GM12878 (cell line): ENCODE results near the gene LDHAL6B. TPM values are rescaled to one million over a fixed set of nuclear protein-coding genes. Genes with fewer than 3 reads are reported as not detected.

ENCODE experiments used
- ATAC-seq: fragments of 200-7000 bp; cut with Tn5 transposase; 3 replicates; pipeline ENCODE4 v1.9.1; 2020; ENCODE audit warnings: mild to moderate bottlenecking, moderate library complexity
- BruUV-seq: library from RNA; stranded (reverse); fragments of 400-500 nt; replicated peaks from 2 replicates; lab custom pipeline; 2021; lab: Mats Ljungman, UMichigan
- CTCF ChIA-PET: fragments of 300-600 bp; sonication (Branson Sonifier 250); formaldehyde crosslinking; extraction: SDS; loops from one replicate; lab custom pipeline; 2021; ENCODE audit warnings: inconsistent platforms; lab: Yijun Ruan, JAX
- POLR2A ChIA-PET: fragments of 350-600 bp; formaldehyde crosslinking; extraction: SDS; loops from one replicate; lab custom pipeline; 2021; ENCODE audit warnings: inconsistent platforms; lab: Charles Lee
- RAD21 ChIA-PET: fragments of 300-600 bp; sonication (Branson Sonifier 250); formaldehyde crosslinking; loops from one replicate; lab custom pipeline; 2023; ENCODE audit warnings: antibody characterized with exemption; ENCODE audit not compliant: unreplicated experiment; lab: Charles Lee
- SMC1A ChIA-PET: fragments of 300-600 bp; sonication (Branson Sonifier 250); formaldehyde crosslinking; loops from one replicate; lab custom pipeline; 2023; ENCODE audit not compliant: unreplicated experiment, uncharacterized antibody; lab: Charles Lee
- DNase-seq: peaks from one replicate; pipeline ENCODE4 v3.0.0-alpha.2; 2011; ENCODE audit warnings: low read depth, low spot score
- FAIRE-seq: peaks from 3 replicates; lab custom pipeline; 2011; peaks lifted over from hg19 to GRCh38; lab: Jason Lieb, UNC
- H2AFZ ChIP-seq: 2 replicates; pipeline ENCODE4 v1.6.0; 2011; ENCODE audit warnings: low read depth, low read length, control low read depth; ENCODE audit not compliant: control insufficient read depth
- H3K27ac ChIP-seq: 2 replicates; pipeline ENCODE4 v1.5.1; 2011; ENCODE audit warnings: control low read depth; ENCODE audit not compliant: control insufficient read depth, insufficient read depth
- H3K27me3 ChIP-seq, 2 experiments: replicated peaks in 1 of 2; 2 replicates each; pipeline versions ENCODE4 v1.6.0 to v1.6.1; 2011; ENCODE audit warnings: low read length in 1 of 2; ENCODE audit not compliant: control insufficient read depth in 2 of 2, insufficient read depth in 2 of 2
- H3K36me3 ChIP-seq, 2 experiments: 2 replicates each; pipeline ENCODE4 v1.5.1; 2011; ENCODE audit warnings: low read length in 1 of 2; ENCODE audit not compliant: control insufficient read depth in 2 of 2, insufficient read depth in 2 of 2
- H3K4me1 ChIP-seq: 2 replicates; pipeline ENCODE4 v1.6.1; 2011; ENCODE audit warnings: mild to moderate bottlenecking, low read length, moderate library complexity, mixed read lengths; ENCODE audit not compliant: control insufficient read depth, insufficient read depth
- H3K4me2 ChIP-seq: 2 replicates; pipeline ENCODE4 v1.6.0; 2011; ENCODE audit warnings: control low read depth; ENCODE audit not compliant: control insufficient read depth, insufficient read depth
- H3K4me3 ChIP-seq: fragments of 200-600 bp; sonication (generic); 2 replicates; pipeline ENCODE4 v1.5.1; 2016
- H3K79me2 ChIP-seq: 2 replicates; pipeline ENCODE4 v1.6.0; 2011; ENCODE audit warnings: low read length; ENCODE audit not compliant: control insufficient read depth, insufficient read depth
- H3K9ac ChIP-seq: 2 replicates; pipeline ENCODE4 v1.8.0; 2011; ENCODE audit warnings: low read length, control low read depth, mixed read lengths; ENCODE audit not compliant: control insufficient read depth, insufficient read depth
- H3K9me3 ChIP-seq: replicated peaks from 3 replicates; pipeline ENCODE4 v1.5.1; 2011; ENCODE audit warnings: mild to moderate bottlenecking, low read length; ENCODE audit not compliant: control insufficient read depth, insufficient read depth
- H4K20me1 ChIP-seq: 2 replicates; pipeline ENCODE4 v1.6.0; 2011; ENCODE audit not compliant: control insufficient read depth, insufficient read depth
- CBFB ChIP-seq: IDR thresholded peaks from 2 replicates; pipeline ENCODE4 v1.6.1; 2016; ENCODE audit warnings: antibody characterized with exemption, low read depth
- EED ChIP-seq: sonication (generic); IDR thresholded peaks from 2 replicates; pipeline ENCODE4 v1.6.1; 2016; ENCODE audit warnings: antibody characterized with exemption, low read depth
- IRF4 ChIP-seq: IDR thresholded peaks from 2 replicates; pipeline ENCODE4 v1.6.1; 2011; ENCODE audit warnings: low read depth, low read length
- KAT2A ChIP-seq: conservative IDR thresholded peaks from 2 replicates; pipeline ENCODE4 v1.6.1; 2011; ENCODE audit warnings: low read depth, low read length; ENCODE audit not compliant: control insufficient read depth
- NFXL1 ChIP-seq: fragments of 450-650 bp; IDR thresholded peaks from 2 replicates; pipeline ENCODE4 v1.6.1; 2017; ENCODE audit warnings: antibody characterized with exemption, mild to moderate bottlenecking, borderline replicate concordance
- NRF1 ChIP-seq: conservative IDR thresholded peaks from 2 replicates; pipeline ENCODE4 v1.6.1; 2011; ENCODE audit warnings: mild to moderate bottlenecking, low read depth, low read length, improper control_type of control experiment
- POU2F2 ChIP-seq: IDR thresholded peaks from 3 replicates; pipeline ENCODE4 v1.6.1; 2011; ENCODE audit warnings: low read depth, mild to moderate bottlenecking, low read length, borderline replicate concordance
- RAD21 ChIP-seq: IDR thresholded peaks from 2 replicates; pipeline ENCODE4 v1.6.1; 2011; ENCODE audit warnings: mild to moderate bottlenecking, low read depth, low read length, moderate library complexity; ENCODE audit not compliant: insufficient read depth
- RELA ChIP-seq: fragments of 450-650 bp; IDR thresholded peaks from 2 replicates; pipeline ENCODE4 v1.8.0; 2014; ENCODE audit warnings: borderline replicate concordance; ENCODE audit not compliant: partially characterized antibody
- RUNX3 ChIP-seq: IDR thresholded peaks from 2 replicates; pipeline ENCODE4 v1.6.1; 2012; ENCODE audit warnings: low read length, inconsistent platforms
- SMC3 ChIP-seq: IDR thresholded peaks from 2 replicates; pipeline ENCODE4 v1.6.1; 2011; ENCODE audit warnings: low read length, improper control_type of control experiment, borderline replicate concordance
- SUPT20H ChIP-seq: IDR thresholded peaks from 2 replicates; pipeline ENCODE4 v1.6.1; 2011; ENCODE audit warnings: low read depth, mild to moderate bottlenecking, low read length, moderate library complexity, borderline replicate concordance; ENCODE audit not compliant: control insufficient read depth
- TAF1 ChIP-seq: IDR thresholded peaks from 2 replicates; pipeline ENCODE4 v1.6.1; 2011; ENCODE audit warnings: mild to moderate bottlenecking, low read depth, low read length, borderline replicate concordance
- whole genome bisulfite sequencing: methylation state at CpG from one replicate; pipeline ENCODE4 v1.1.6; 2016; ENCODE audit warnings: low lambda C conversion rate; ENCODE audit not compliant: insufficient replicate concordance, insufficient coverage; ENCODE audit errors: missing lambda C conversion rate; 5-methylcytosine and 5-hydroxymethylcytosine counted together
- in situ Hi-C: fragments of 300-500 bp; cut with MboI; formaldehyde crosslinking; loops from 9 replicates; pipeline ENCODE4 v1.14.3; 2018; ENCODE audit warnings: mixed read lengths
- intact Hi-C: fragments of 100-400 bp; cut with micrococcal nuclease; formaldehyde crosslinking; loops from one replicate; pipeline ENCODE4 v1.14.2; 2022; ENCODE audit not compliant: unreplicated experiment
- polyA plus RNA-seq, 11 experiments: library from polyadenylated mRNA; depleted of rRNA in 4 of 11; unstranded in 6 of 11; stranded (reverse) in 5 of 11; fragments of >200 nt; fragmentation: Nextera tagmentation in 4 of 11; fragmentation: Illumina TruSeq in 1 of 11; extraction: Ambion mirVana in 4 of 11; extraction: Trizol in 1 of 11; gene quantifications; 1 replicate in 1 of 11; 2 replicates in 10 of 11; pipeline versions ENCODE4 v1.2.1 to v1.2.3, GENCODE V29; 2011 to 2016; ENCODE audit warnings: inconsistent platforms in 2 of 11, missing spikeins in 2 of 11, low read depth in 1 of 11
- total RNA-seq, 4 experiments: library from RNA; depleted of rRNA in 3 of 4; stranded (reverse); fragments of >200 nt in 3 of 4; fragmentation: Illumina TruSeq in 1 of 4; extraction: Trizol in 1 of 4; gene quantifications; 2 replicates each; pipeline versions ENCODE4 v1.2.1 to v1.2.3, GENCODE V29; 2013 to 2021
- TF ChIP-seq, protein P1 (sequence below): fragments of 450-650 bp; IDR thresholded peaks from 2 replicates; pipeline ENCODE4 v1.6.1; 2017; ENCODE audit warnings: mild to moderate bottlenecking, moderate library complexity
- TF ChIP-seq, protein P2 (sequence below), 3 experiments: IDR thresholded peaks in 2 of 3; conservative IDR thresholded peaks in 1 of 3; 2 replicates each; pipeline ENCODE4 v1.5.1; 2011; ENCODE audit warnings: low read depth in 3 of 3, low read length in 3 of 3, mild to moderate bottlenecking in 3 of 3, control low read depth in 2 of 3, moderate library complexity in 2 of 3, inconsistent platforms in 1 of 3, mixed read lengths in 1 of 3; ENCODE audit not compliant: control insufficient read depth in 2 of 3, insufficient read depth in 1 of 3; ENCODE audit errors: extremely low read depth in 1 of 3

LDHAL6B gene
- total and polyA plus RNA-seq, 10 of the 15 experiments (the other 5 are each of a cell fraction or from before 2014, with no cell fraction given), result 0.33 to 0.66 TPM; not detected in 8

DNA sequence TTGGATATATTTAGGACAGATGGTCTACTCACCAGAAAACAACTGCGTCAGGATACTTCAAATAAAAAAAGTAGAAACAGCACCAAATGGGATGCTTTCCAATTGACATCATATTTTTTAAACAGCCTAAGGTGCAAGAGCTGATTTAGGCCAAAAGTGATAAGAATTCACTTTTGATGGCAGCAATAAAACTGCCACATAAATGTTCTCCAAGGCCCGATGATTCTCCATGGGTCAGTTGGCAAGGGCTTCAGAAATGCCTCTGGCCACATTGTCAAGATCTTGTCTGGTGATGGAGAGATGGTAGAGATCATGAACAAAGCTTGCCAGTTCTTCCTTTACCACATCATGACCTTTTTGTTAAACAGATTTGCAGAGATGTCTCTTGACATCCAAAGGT lies 38.9 kb downstream of the LDHAL6B start (continued):
- TF ChIP-seq NRF1 (no peak), KAT2A (no peak), POU2F2 (no peak)

- Histone ChIP-seq H4K20me1 (no peaks in the 10 kb centered on the region), H3K27ac (peak overlapping the region; percentile 33; the same call in 1 of the 2 replicates), H3K36me3 (peaks cover 1 to 38% of the 10 kb centered on the region in 2 experiments; a peak in 3 of 4 replicates), H3K4me1 (peaks cover 54% of the 10 kb centered on the region), H3K4me3 (no peak overlapping the region), H3K4me2 (no peak overlapping the region), H2AFZ (no peak overlapping the region), H3K9ac (no peak overlapping the region), H3K27me3 (no peaks in the 10 kb centered on the region), H3K79me2 (peaks cover 39% of the 10 kb centered on the region), H3K9me3 (no peaks in the 10 kb centered on the region)
- POLR2A ChIA-PET, result interaction anchor here (0.8 to 2.9 kb wide), 5 partner anchors 11 to 259 kb away, joined by 3 to 14 read pairs (median 3); no protein-coding TSS in a partner anchor
- SMC1A ChIA-PET, result interaction anchor here (0.6 to 6.8 kb wide), 39 partner anchors 9 to 282 kb away, joined by 3 to 91 read pairs (median 5); no protein-coding TSS in a partner anchor
- in situ Hi-C loops, result no loop called here
- CTCF ChIA-PET, result interaction anchor here (0.6 to 6.9 kb wide), 40 partner anchors 9 to 286 kb away, joined by 3 to 83 read pairs (median 6); partner anchors contain the start of gene MYO1E
- peak; percentile 61 for ATAC-seq
- BruUV-seq, result no TSS peak
- TF ChIP-seq, protein P1, sequence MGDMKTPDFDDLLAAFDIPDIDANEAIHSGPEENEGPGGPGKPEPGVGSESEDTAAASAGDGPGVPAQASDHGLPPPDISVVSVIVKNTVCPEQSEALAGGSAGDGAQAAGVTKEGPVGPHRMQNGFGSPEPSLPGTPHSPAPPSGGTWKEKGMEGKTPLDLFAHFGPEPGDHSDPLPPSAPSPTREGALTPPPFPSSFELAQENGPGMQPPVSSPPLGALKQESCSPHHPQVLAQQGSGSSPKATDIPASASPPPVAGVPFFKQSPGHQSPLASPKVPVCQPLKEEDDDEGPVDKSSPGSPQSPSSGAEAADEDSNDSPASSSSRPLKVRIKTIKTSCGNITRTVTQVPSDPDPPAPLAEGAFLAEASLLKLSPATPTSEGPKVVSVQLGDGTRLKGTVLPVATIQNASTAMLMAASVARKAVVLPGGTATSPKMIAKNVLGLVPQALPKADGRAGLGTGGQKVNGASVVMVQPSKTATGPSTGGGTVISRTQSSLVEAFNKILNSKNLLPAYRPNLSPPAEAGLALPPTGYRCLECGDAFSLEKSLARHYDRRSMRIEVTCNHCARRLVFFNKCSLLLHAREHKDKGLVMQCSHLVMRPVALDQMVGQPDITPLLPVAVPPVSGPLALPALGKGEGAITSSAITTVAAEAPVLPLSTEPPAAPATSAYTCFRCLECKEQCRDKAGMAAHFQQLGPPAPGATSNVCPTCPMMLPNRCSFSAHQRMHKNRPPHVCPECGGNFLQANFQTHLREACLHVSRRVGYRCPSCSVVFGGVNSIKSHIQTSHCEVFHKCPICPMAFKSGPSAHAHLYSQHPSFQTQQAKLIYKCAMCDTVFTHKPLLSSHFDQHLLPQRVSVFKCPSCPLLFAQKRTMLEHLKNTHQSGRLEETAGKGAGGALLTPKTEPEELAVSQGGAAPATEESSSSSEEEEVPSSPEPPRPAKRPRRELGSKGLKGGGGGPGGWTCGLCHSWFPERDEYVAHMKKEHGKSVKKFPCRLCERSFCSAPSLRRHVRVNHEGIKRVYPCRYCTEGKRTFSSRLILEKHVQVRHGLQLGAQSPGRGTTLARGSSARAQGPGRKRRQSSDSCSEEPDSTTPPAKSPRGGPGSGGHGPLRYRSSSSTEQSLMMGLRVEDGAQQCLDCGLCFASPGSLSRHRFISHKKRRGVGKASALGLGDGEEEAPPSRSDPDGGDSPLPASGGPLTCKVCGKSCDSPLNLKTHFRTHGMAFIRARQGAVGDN, result peak; percentile 74
- TF ChIP-seq RAD21 (peak; percentile 70), NRF1 (no peak), RUNX3 (peak; percentile 19; the same call in 1 of the 2 replicates), RELA (no peak), TAF1 (no peak), IRF4 (0 out of 2 replicates have a peak, but pooled peaks have one; percentile 23), SUPT20H (no peak), NFXL1 (no peak), CBFB (no peak), EED (no peak), SMC3 (peak; percentile 78)
- TF ChIP-seq, protein P2, sequence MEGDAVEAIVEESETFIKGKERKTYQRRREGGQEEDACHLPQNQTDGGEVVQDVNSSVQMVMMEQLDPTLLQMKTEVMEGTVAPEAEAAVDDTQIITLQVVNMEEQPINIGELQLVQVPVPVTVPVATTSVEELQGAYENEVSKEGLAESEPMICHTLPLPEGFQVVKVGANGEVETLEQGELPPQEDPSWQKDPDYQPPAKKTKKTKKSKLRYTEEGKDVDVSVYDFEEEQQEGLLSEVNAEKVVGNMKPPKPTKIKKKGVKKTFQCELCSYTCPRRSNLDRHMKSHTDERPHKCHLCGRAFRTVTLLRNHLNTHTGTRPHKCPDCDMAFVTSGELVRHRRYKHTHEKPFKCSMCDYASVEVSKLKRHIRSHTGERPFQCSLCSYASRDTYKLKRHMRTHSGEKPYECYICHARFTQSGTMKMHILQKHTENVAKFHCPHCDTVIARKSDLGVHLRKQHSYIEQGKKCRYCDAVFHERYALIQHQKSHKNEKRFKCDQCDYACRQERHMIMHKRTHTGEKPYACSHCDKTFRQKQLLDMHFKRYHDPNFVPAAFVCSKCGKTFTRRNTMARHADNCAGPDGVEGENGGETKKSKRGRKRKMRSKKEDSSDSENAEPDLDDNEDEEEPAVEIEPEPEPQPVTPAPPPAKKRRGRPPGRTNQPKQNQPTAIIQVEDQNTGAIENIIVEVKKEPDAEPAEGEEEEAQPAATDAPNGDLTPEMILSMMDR (IDR thresholded peaks at IDR 0.05 in 2 of 3, conservative IDR thresholded peaks at IDR 0.05 in 1 of 3; ENCODE audit: control insufficient read depth in 2 of 3, extremely low read depth in 1 of 3, insufficient read depth in 1 of 3, low read depth in 3 of 3, low read length in 3 of 3), result peak; percentile 57 to 68 (median 62)
- WGBS, result 2% methylated on average over 2 of the region's 2 CpGs
- no peak for FAIRE-seq
- no peak for DNase-seq
- RAD21 ChIA-PET, result interaction anchor here (0.7 to 8.6 kb wide), 16 partner anchors 8 to 267 kb away, joined by 3 to 99 read pairs (median 4); partner anchors contain the start of gene MYO1E
- intact Hi-C loops, result loop anchor here (2.0 to 10.0 kb wide), 4 partner anchors 123 to 263 kb away; partner anchors contain the start of gene RNF111
Measured at GRCh38 chr15:59247364-59247763, 40.7 kb downstream of the LDHAL6B start.
